ENCODE results near the gene ARHGEF16.

The ARHGEF16 gene

DNA sequence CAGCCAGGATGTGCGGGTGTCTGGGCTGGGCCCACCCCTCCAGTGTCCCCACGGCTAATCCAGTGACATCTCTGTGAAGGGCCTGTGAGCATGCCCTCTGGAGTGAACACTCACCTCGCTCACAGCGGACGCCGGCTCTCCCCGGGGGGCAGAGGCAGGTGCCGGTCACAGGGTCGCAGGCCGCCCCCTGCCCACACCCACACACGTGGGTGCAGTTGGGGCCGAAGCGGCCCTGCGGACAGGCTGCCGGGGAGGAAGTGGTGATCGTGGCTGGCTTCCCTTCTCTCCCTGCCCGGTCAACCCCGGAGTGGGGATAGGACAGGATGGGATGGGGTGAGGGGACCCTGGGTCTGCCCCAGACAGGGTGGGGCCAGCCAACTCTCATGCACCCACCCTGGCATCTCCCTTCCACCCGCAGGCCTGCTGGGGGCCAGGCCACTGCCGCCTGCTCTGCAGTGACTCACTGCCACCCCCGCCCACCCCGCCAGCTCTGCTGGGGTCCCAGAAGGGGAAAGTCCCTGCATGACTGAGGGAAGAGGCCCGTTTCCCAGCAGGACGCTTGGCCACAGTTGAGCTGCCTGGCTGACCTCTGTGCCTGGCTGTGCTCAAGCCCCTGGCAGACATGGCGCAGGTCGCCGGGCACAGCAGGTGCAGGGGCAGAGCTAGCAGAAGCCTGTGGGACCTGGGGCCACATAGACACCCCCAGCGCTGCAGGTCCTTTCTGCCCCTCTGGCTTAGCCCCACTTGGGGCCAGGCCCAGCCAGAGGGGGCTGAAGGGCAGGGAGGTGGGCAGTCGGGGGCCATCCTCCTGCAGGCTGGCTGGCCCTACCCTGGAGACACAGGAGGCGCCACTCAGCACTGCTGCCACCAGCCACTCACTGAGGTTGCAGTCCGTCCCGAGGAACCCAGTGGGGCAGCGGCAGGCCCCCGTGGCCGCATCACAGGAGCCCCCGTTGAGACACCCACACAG is 41.6 kb downstream of the ARHGEF16 start (continued):
- TF ChIP-seq, protein P1, sequence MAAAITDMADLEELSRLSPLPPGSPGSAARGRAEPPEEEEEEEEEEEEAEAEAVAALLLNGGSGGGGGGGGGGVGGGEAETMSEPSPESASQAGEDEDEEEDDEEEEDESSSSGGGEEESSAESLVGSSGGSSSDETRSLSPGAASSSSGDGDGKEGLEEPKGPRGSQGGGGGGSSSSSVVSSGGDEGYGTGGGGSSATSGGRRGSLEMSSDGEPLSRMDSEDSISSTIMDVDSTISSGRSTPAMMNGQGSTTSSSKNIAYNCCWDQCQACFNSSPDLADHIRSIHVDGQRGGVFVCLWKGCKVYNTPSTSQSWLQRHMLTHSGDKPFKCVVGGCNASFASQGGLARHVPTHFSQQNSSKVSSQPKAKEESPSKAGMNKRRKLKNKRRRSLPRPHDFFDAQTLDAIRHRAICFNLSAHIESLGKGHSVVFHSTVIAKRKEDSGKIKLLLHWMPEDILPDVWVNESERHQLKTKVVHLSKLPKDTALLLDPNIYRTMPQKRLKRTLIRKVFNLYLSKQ (tag by site-specific recombination; IDR thresholded peaks at IDR 0.05; ENCODE audit: borderline replicate concordance): no peak
- TF ChIP-seq ZNF670 (tag by site-specific recombination; IDR thresholded peaks at IDR 0.05; ENCODE audit: low read depth): no peak
- TF ChIP-seq ZNF837 (tag by site-specific recombination; IDR thresholded peaks at IDR 0.05): no peak
- peak; percentile 80 for TF ChIP-seq GLIS1 (tag by site-specific recombination; IDR thresholded peaks at IDR 0.05)
- TF ChIP-seq GLIS2 (tag by site-specific recombination; IDR thresholded peaks at IDR 0.05): peak; percentile 55; the same call in 1 of the 2 replicates
- TF ChIP-seq, protein P2, sequence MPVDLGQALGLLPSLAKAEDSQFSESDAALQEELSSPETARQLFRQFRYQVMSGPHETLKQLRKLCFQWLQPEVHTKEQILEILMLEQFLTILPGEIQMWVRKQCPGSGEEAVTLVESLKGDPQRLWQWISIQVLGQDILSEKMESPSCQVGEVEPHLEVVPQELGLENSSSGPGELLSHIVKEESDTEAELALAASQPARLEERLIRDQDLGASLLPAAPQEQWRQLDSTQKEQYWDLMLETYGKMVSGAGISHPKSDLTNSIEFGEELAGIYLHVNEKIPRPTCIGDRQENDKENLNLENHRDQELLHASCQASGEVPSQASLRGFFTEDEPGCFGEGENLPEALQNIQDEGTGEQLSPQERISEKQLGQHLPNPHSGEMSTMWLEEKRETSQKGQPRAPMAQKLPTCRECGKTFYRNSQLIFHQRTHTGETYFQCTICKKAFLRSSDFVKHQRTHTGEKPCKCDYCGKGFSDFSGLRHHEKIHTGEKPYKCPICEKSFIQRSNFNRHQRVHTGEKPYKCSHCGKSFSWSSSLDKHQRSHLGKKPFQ (tag by site-specific recombination; IDR thresholded peaks at IDR 0.05): no peak
- no peak for TF ChIP-seq ZNF214 (tag by site-specific recombination; IDR thresholded peaks at IDR 0.05; ENCODE audit: borderline replicate concordance)
- no peak for TF ChIP-seq ZNF621 (tag by site-specific recombination; IDR thresholded peaks at IDR 0.05)
- no peak for TF ChIP-seq ZNF335 (tag by site-specific recombination; conservative IDR thresholded peaks at IDR 0.05)
- 0 out of 2 replicates have a peak, but pooled peaks have one; percentile 30 for TF ChIP-seq KLF1 (tag by site-specific recombination; IDR thresholded peaks at IDR 0.05)
- TF ChIP-seq, protein P3, sequence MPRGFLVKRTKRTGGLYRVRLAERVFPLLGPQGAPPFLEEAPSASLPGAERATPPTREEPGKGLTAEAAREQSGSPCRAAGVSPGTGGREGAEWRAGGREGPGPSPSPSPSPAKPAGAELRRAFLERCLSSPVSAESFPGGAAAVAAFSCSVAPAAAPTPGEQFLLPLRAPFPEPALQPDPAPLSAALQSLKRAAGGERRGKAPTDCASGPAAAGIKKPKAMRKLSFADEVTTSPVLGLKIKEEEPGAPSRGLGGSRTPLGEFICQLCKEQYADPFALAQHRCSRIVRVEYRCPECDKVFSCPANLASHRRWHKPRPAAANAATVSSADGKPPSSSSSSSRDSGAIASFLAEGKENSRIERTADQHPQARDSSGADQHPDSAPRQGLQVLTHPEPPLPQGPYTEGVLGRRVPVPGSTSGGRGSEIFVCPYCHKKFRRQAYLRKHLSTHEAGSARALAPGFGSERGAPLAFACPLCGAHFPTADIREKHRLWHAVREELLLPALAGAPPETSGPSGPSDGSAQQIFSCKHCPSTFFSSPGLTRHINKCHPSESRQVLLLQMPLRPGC (tag by site-specific recombination; IDR thresholded peaks at IDR 0.05): no peak

DNA sequence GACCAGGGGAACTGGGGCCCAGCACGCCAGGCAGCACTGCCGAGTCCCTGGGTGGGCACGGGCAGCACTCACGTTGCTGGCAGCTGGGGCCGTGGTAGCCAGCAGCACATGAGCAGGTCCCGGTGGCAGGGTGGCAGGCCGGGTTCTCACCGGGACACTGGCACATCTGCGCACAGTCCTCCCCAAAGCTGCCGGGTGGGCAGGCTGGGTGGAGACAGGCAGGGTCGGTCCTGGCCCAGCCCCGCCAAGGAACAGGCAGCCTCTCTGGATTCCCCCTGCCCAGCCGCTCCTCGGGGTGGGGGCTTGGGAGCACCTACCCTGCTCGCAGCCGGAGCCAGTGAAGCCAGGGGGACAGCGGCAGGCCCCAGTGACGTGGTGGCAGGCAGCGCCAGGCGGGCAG is 42.5 kb downstream of the ARHGEF16 start:
- ChIA-PET CTCF (no interaction called here), POLR2A (no interaction called here)
- no peak overlapping the region for H3K27ac ChIP-seq (ENCODE audit: extremely low read depth, low read depth, low read length)
- H3K36me3 ChIP-seq (ENCODE audit: control insufficient read depth in 2 of 2, insufficient read depth in 1 of 2, low read length in 2 of 2): no peaks in the 10 kb centered on the region
- H3K9me3 ChIP-seq (ENCODE audit: control insufficient read depth, insufficient read depth, low read depth, low read length): no peaks in the 10 kb centered on the region
- H3K4me1 ChIP-seq (ENCODE audit: control insufficient read depth, insufficient read depth, low read length): no peaks in the 10 kb centered on the region
- no peak overlapping the region for H3K4me3 ChIP-seq (ENCODE audit: low read depth, low read length)
- no peak for TF ChIP-seq BCL11A (tag by site-specific recombination; IDR thresholded peaks at IDR 0.05; ENCODE audit: low read depth)
- TF ChIP-seq ZNF660 (tag by site-specific recombination; IDR thresholded peaks at IDR 0.05): no peak
- TF ChIP-seq ZNF354C (tag by site-specific recombination; IDR thresholded peaks at IDR 0.05; ENCODE audit: borderline replicate concordance, low read depth): no peak
- no peak for TF ChIP-seq ZNF274 (IDR thresholded peaks at IDR 0.05; ENCODE audit: low read length)
- TF ChIP-seq ZNF274 (tag by site-specific recombination; IDR thresholded peaks at IDR 0.05; ENCODE audit: borderline replicate concordance): no peak
- no peak for TF ChIP-seq EGR2 (tag by site-specific recombination; IDR thresholded peaks at IDR 0.05; ENCODE audit: low read depth)
- no peak for TF ChIP-seq ZNF169 (tag by site-specific recombination; IDR thresholded peaks at IDR 0.05)

DNA sequence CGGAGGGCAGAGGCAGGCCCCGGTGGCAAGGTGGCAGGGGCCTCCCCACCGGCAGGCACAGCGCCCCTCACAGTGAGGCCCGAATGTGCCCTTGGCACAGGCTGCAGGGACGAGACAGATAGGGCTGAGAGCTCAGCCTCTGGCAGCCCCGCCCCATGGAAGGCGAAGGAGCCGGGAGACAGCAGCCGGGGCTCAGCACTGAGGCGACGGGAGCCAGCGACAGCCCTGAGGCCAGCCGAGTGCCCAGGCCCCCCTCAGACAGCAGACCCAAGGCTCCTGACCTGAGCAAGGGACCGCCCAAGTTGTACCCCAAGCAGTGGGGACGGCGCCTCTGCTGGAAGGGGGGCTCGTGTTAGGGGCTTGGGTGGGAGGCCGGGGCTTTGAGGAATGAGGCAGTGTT is 43.1 kb downstream of the ARHGEF16 start:
- TF ChIP-seq ZNF10 (tag by site-specific recombination; IDR thresholded peaks at IDR 0.05): peak; percentile 28; the same call in 1 of the 2 replicates
- no peak for TF ChIP-seq SP3 (tag by site-specific recombination; IDR thresholded peaks at IDR 0.05)
- H3K4me1 ChIP-seq (ENCODE audit: control insufficient read depth, insufficient read depth, low read length): no peaks in the 10 kb centered on the region
- H3K9me3 ChIP-seq (ENCODE audit: control insufficient read depth, insufficient read depth, low read depth, low read length): no peaks in the 10 kb centered on the region
- no peak overlapping the region for H3K27ac ChIP-seq (ENCODE audit: extremely low read depth, low read depth, low read length)
- H3K36me3 ChIP-seq (ENCODE audit: control insufficient read depth in 2 of 2, insufficient read depth in 1 of 2, low read length in 2 of 2): no peaks in the 10 kb centered on the region
- POLR2A ChIA-PET: no interaction called here
- CTCF ChIA-PET: no interaction called here
- H3K4me3 ChIP-seq (ENCODE audit: low read depth, low read length): no peak overlapping the region
